HG03095 (cell line): ENCODE data around the gene SPANXC.
"Not testable (repeated sequence)": the region's sequence is repeated elsewhere in the genome, so short reads cannot be mapped to it uniquely, and the experiment has no call there.

Experiments used
- ATAC-seq: cut with Tn5 transposase; IDR thresholded peaks from one replicate; pipeline ENCODE4 v1.9.1; 2021; ENCODE audit warnings: moderate library complexity; ENCODE audit not compliant: unreplicated experiment

The SPANXC gene

GRCh38 chrX:141242417-141242816 is at the start of gene SPANXC:
Gene SPANXC, minus strand, starts transcription at chrX:141242517. Its CDS starts 60 bp downstream, at chrX:141242457.
- ATAC-seq, result not testable (repeated sequence)

DNA sequence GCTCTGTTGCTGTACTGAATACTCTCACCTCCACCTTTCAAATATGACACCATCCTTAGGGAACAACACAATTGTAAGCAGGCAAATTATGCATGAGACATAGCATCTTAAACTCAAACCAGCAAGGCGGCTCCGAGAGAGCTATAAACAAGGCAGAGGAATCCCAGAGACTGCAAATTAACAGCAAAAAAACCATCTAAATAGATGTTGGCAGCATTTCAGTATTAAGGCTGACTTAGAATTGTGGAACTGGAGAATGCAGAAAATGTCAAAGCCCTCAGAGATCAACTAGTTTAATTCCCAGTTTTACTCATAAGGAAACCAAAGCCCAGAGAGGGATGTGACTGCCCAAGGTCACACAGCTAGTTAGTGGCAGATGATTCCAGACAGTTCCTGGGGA is 37.2 kb upstream of the SPANXC start:
- ATAC-seq, result no peak

DNA sequence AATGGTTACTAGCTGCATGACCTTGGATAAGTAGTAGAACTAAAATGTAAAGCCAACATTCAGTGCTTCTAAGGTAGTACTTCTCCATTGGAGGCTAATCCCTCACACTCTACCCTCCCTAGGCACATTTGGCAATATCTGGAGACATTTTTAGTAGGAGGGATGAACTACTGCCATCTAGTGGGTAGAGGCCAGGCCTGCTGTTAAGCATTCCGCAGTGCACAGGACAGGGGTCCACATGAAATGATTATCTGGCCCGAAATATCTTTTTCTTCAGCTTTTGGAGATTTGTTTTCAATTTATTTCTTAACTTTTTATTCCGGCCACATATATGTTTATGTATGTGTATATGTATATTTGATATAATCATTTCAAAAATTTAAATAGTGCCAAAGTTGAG is 36.0 kb upstream of the SPANXC start:
- no peak for ATAC-seq

- no peak for ATAC-seq
Measured at GRCh38 chrX:141258080-141258479, 15.8 kb upstream of the SPANXC start.

DNA sequence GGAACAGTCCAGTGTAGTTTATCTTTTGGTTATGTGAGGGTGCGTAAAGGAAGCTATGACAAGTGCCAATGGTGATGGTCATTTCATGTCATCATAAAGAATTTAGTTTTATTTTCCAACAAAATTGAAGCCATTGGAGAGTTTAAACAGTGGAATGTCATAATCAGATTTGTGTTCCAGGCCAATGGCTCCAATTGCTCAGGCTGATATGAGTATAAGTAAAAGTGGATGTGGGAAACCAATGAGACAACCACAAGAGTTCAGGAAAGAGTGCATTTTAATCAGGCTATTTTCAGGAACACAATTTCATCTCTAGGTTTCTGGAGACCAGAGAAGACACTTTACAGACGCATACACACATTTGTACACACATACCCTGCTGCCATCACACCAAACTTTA is 20.7 kb downstream of the SPANXC start:
- ATAC-seq, result no peak

GRCh38 chrX:141220342-141221008 is 21.8 kb downstream of the SPANXC start:
- no peak for ATAC-seq

- no peak for ATAC-seq
Measured at GRCh38 chrX:141214196-141214595, 28.1 kb downstream of the SPANXC start.

GRCh38 chrX:141201962-141202361 is 40.4 kb downstream of the SPANXC start:
- no peak for ATAC-seq
